H9 (cell line): Measurements from ENCODE around the gene CPLANE1. TPM values are rescaled to one million over a fixed set of nuclear protein-coding genes. Genes with fewer than 3 reads are reported as not detected.

ENCODE experiments used
- DNase-seq: peaks from one replicate; pipeline ENCODE4 v3.0.0-alpha.2; 2017
- H2AFZ ChIP-seq: one replicate; pipeline ENCODE4 v1.6.1; 2013; ENCODE audit warnings: mild to moderate bottlenecking, low read length, control low read depth, moderate library complexity
- H2AK5ac ChIP-seq: 2 replicates; pipeline ENCODE4 v1.6.1; 2013; ENCODE audit warnings: low read length, control low read depth, mixed read lengths; ENCODE audit not compliant: insufficient read length
- H2BK120ac ChIP-seq: one replicate; pipeline ENCODE4 v1.6.1; 2013; ENCODE audit warnings: low read depth, mild to moderate bottlenecking, low read length, control low read depth, inconsistent platforms; ENCODE audit not compliant: poor library complexity, severe bottlenecking
- H2BK12ac ChIP-seq: 2 replicates; pipeline ENCODE4 v1.6.1; 2013; ENCODE audit warnings: low read length, control low read depth, mixed read lengths, low read depth; ENCODE audit not compliant: insufficient read length
- H2BK15ac ChIP-seq: 2 replicates; pipeline ENCODE4 v1.6.1; 2013; ENCODE audit warnings: low read depth, low read length, control low read depth
- H2BK20ac ChIP-seq: one replicate; pipeline ENCODE4 v1.6.1; 2013; ENCODE audit warnings: low read depth, mild to moderate bottlenecking, low read length, control low read depth, inconsistent platforms; ENCODE audit not compliant: poor library complexity, severe bottlenecking
- H2BK5ac ChIP-seq: 2 replicates; pipeline ENCODE4 v1.6.1; 2013; ENCODE audit warnings: low read length, control low read depth, mixed read lengths; ENCODE audit not compliant: insufficient read length
- H3K14ac ChIP-seq: 2 replicates; pipeline ENCODE4 v1.6.1; 2013; ENCODE audit warnings: low read length, control low read depth; ENCODE audit not compliant: insufficient read depth
- H3K18ac ChIP-seq: 2 replicates; pipeline ENCODE4 v1.6.1; 2013; ENCODE audit warnings: low read depth, mild to moderate bottlenecking, mixed read lengths, low read length, control low read depth; ENCODE audit not compliant: insufficient read length
- H3K23ac ChIP-seq: 2 replicates; pipeline ENCODE4 v1.6.1; 2013; ENCODE audit warnings: low read length, control low read depth, mixed read lengths, low read depth; ENCODE audit not compliant: insufficient read length
- H3K23me2 ChIP-seq: 2 replicates; pipeline ENCODE4 v1.6.1; 2013; ENCODE audit warnings: low read depth, mild to moderate bottlenecking, mixed read lengths, low read length, control low read depth; ENCODE audit not compliant: insufficient read length, poor library complexity, severe bottlenecking
- H3K27ac ChIP-seq: 2 replicates; pipeline ENCODE4 v1.5.1; 2013; ENCODE audit warnings: low read length, control low read depth, mixed read lengths, low read depth; ENCODE audit not compliant: insufficient read length
- H3K27me3 ChIP-seq: 2 replicates; pipeline ENCODE4 v1.6.1; 2013; ENCODE audit warnings: low read length, control low read depth, inconsistent platforms; ENCODE audit not compliant: insufficient read depth
- H3K4ac ChIP-seq: 2 replicates; pipeline ENCODE4 v1.6.1; 2013; ENCODE audit warnings: low read depth, mild to moderate bottlenecking, control low read depth, inconsistent platforms, low read length, moderate library complexity
- H3K4me1 ChIP-seq: 2 replicates; pipeline ENCODE4 v1.6.1; 2013; ENCODE audit warnings: low read length, control low read depth, inconsistent platforms; ENCODE audit not compliant: insufficient read depth
- H3K4me2 ChIP-seq: 2 replicates; pipeline ENCODE4 v1.6.1; 2013; ENCODE audit warnings: low read length, control low read depth, mixed read lengths; ENCODE audit not compliant: insufficient read length, insufficient read depth
- H3K56ac ChIP-seq: 2 replicates; pipeline ENCODE4 v1.6.1; 2013; ENCODE audit warnings: low read depth, mild to moderate bottlenecking, mixed read lengths, low read length, control low read depth; ENCODE audit not compliant: insufficient read length
- H3K79me1 ChIP-seq: 2 replicates; pipeline ENCODE4 v1.6.1; 2013; ENCODE audit warnings: low read depth, mild to moderate bottlenecking, moderate library complexity, low read length, control low read depth, inconsistent platforms; ENCODE audit not compliant: insufficient read depth, poor library complexity, severe bottlenecking
- H3K79me2 ChIP-seq: 2 replicates; pipeline ENCODE4 v1.6.1; 2013; ENCODE audit warnings: low read length, control low read depth, inconsistent platforms; ENCODE audit not compliant: insufficient read depth
- H3K9ac ChIP-seq: 2 replicates; pipeline ENCODE4 v1.6.1; 2013; ENCODE audit warnings: low read length, control low read depth, mixed read lengths; ENCODE audit not compliant: insufficient read length; ENCODE audit errors: extremely low read depth
- H3K9me3 ChIP-seq: one replicate; pipeline ENCODE4 v1.6.1; 2013; ENCODE audit warnings: low read depth, low read length, inconsistent platforms; ENCODE audit not compliant: control insufficient read depth
- H3T11ph ChIP-seq: one replicate; pipeline ENCODE4 v1.6.1; 2013; ENCODE audit warnings: mild to moderate bottlenecking, low read length, control low read depth, inconsistent platforms
- H4K20me1 ChIP-seq: one replicate; pipeline ENCODE4 v1.6.1; 2013; ENCODE audit not compliant: control insufficient read depth, insufficient read length, insufficient read depth
- H4K5ac ChIP-seq: 2 replicates; pipeline ENCODE4 v1.6.1; 2013; ENCODE audit warnings: low read depth, mild to moderate bottlenecking, mixed read lengths, low read length, control low read depth; ENCODE audit not compliant: insufficient read length
- H4K8ac ChIP-seq: replicated peaks from 2 replicates; pipeline ENCODE4 v1.6.1; 2013; ENCODE audit warnings: low read length, control low read depth, mixed read lengths, low read depth; ENCODE audit not compliant: insufficient read length
- H4K91ac ChIP-seq: 2 replicates; pipeline ENCODE4 v1.6.1; 2013; ENCODE audit warnings: low read depth, mild to moderate bottlenecking, moderate library complexity, mixed read lengths, low read length, control low read depth; ENCODE audit not compliant: insufficient read length
- H3K27ac Mint-ChIP-seq, 3 experiments: 2 replicates in 2 of 3; 3 replicates in 1 of 3; pipeline ENCODE4 v1.8.0; 2020 to 2021; ENCODE audit warnings: mixed read lengths in 3 of 3, mild to moderate bottlenecking in 1 of 3, moderate library complexity in 1 of 3
- H3K27me3 Mint-ChIP-seq: 2 replicates; pipeline ENCODE4 v1.8.0; 2021; ENCODE audit warnings: low read depth, mild to moderate bottlenecking, moderate library complexity, mixed read lengths
- H3K36me3 Mint-ChIP-seq, 3 experiments: 2 replicates in 2 of 3; 3 replicates in 1 of 3; pipeline ENCODE4 v1.8.0; 2020 to 2021; ENCODE audit warnings: low read depth in 3 of 3, mixed read lengths in 3 of 3; ENCODE audit not compliant: insufficient read depth in 1 of 3
- H3K4me1 Mint-ChIP-seq, 2 experiments: 2 replicates each; pipeline ENCODE4 v1.8.0; 2020; ENCODE audit warnings: mixed read lengths in 2 of 2
- H3K4me3 Mint-ChIP-seq, 2 experiments: 2 replicates in 1 of 2; 3 replicates in 1 of 2; pipeline ENCODE4 v1.8.0; 2020 to 2021; ENCODE audit warnings: mild to moderate bottlenecking in 2 of 2, mixed read lengths in 2 of 2, moderate library complexity in 1 of 2
- H3K9me3 Mint-ChIP-seq, 2 experiments: 2 replicates in 1 of 2; 3 replicates in 1 of 2; pipeline ENCODE4 v1.8.0; 2020; ENCODE audit warnings: mild to moderate bottlenecking in 2 of 2, mixed read lengths in 2 of 2, moderate library complexity in 1 of 2
- CTCF ChIP-seq: fragments of 200-600 bp; sonication (generic); conservative IDR thresholded peaks from 3 replicates; pipeline ENCODE4 v1.8.0; 2021; ENCODE audit warnings: antibody characterized with exemption, mild to moderate bottlenecking
- WGBS: extraction: QIAGEN DNeasy Blood & Tissue Kit; methylation state at CpG from one replicate; pipeline ENCODE4 v1.1.7; 2013; ENCODE audit warnings: missing lambda C conversion rate, low lambda C conversion rate, mixed read lengths; ENCODE audit not compliant: insufficient read length; ENCODE audit errors: extremely low coverage; 5-methylcytosine and 5-hydroxymethylcytosine counted together
- total RNA-seq: library from RNA; stranded (reverse); gene quantifications from 2 replicates; pipeline ENCODE4 v1.2.1, GENCODE V29; 2021

The CPLANE1 gene
- total RNA-seq, 1 experiment from 2014 or later = 11.6 TPM

- Histone ChIP-seq H2BK12ac (no peak overlapping the region), H3K56ac (no peak overlapping the region), H4K8ac (no peak overlapping the region), H3K79me1 (no peaks in the 10 kb centered on the region), H2BK5ac (no peak overlapping the region), H2AFZ (no peak overlapping the region), H3K14ac (no peak overlapping the region), H3K79me2 (no peaks in the 10 kb centered on the region), H3K18ac (no peak overlapping the region), H3K27me3 (no peaks in the 10 kb centered on the region), H2BK120ac (no peak overlapping the region), H3K23me2 (no peaks in the 10 kb centered on the region), H3K4ac (no peak overlapping the region), H4K91ac (no peak overlapping the region), H3K9ac (no peak overlapping the region), H3K4me2 (no peak overlapping the region), H3K9me3 (no peaks in the 10 kb centered on the region), H3K27ac (no peak overlapping the region), H3K4me1 (no peaks in the 10 kb centered on the region), H2AK5ac (no peak overlapping the region), H4K20me1 (no peaks in the 10 kb centered on the region), H2BK15ac (no peak overlapping the region), H2BK20ac (no peak overlapping the region), H3T11ph (no peak overlapping the region), H3K23ac (no peak overlapping the region), H4K5ac (no peak overlapping the region)
- no peak overlapping the region for H3K4me3 Mint-ChIP-seq
- H3K27me3 Mint-ChIP-seq = no peaks in the 10 kb centered on the region
- no peak for TF ChIP-seq CTCF
- peaks cover 0 to 14% (median 14%) of the 10 kb centered on the region in 3 experiments; a peak in 5 of 7 replicates for H3K36me3 Mint-ChIP-seq
- H3K4me1 Mint-ChIP-seq = no peaks in the 10 kb centered on the region
- no CpG with 5 or more reads among the region's 1 CpG for WGBS
- H3K9me3 Mint-ChIP-seq = no peaks in the 10 kb centered on the region
- no peak overlapping the region for H3K27ac Mint-ChIP-seq
- DNase-seq = no peak
Measured at GRCh38 chr5:37165761-37166160, 83.4 kb downstream of the CPLANE1 start.
